ENCODE data around the gene MYO3A. TPM values are rescaled to one million over a fixed set of nuclear protein-coding genes. Genes with fewer than 3 reads are reported as not detected.
"Not testable (repeated sequence)": the region's sequence is repeated elsewhere in the genome, so short reads cannot be mapped to it uniquely, and the experiment has no call there.

MYO3A gene
- total and polyA plus RNA-seq, 2 donors (not counting 3 experiments of a cell fraction or from before 2014, with no cell fraction given): not detected

GRCh38 chr10:26067680-26068079 is 133.7 kb downstream of the MYO3A start:
- no peak for DNase-seq (ENCODE audit: low read depth, low spot score)
- no TSS peak for BruUV-seq (replicated peaks)
- Histone ChIP-seq H3K36me3 (ENCODE audit: control insufficient read depth in 2 of 2, extremely low read depth in 1 of 2, insufficient read depth in 2 of 2, low read length in 2 of 2) (no peaks in the 10 kb centered on the region), H3K4me2 (ENCODE audit: insufficient read depth, low read length) (no peak overlapping the region), H3K27ac (ENCODE audit: insufficient read depth, low read depth, low read length) (no peak overlapping the region), H2AFZ (ENCODE audit: low read depth, low read length) (no peak overlapping the region), H3K4me3 (replicated peaks in 1 of 3; ENCODE audit: insufficient read depth in 1 of 3, low read depth in 1 of 3, low read length in 3 of 3) (no peak overlapping the region), H3K79me2 (ENCODE audit: control insufficient read depth, insufficient read depth, low read length) (no peaks in the 10 kb centered on the region), H3K9me3 (replicated peaks; ENCODE audit: control insufficient read depth, insufficient read depth, low read length) (peaks cover 2% of the 10 kb centered on the region), H3K27me3 (ENCODE audit: control insufficient read depth in 2 of 2, insufficient read depth in 2 of 2, low read length in 2 of 2) (no peaks in the 10 kb centered on the region), H3K4me1 (ENCODE audit: control insufficient read depth, extremely low read depth, insufficient read depth, low read length) (no peaks in the 10 kb centered on the region), H3K9ac (replicated peaks; ENCODE audit: extremely low read depth, insufficient read depth, low read length) (no peak overlapping the region), H3K9me1 (replicated peaks; ENCODE audit: control insufficient read depth, extremely low read depth, insufficient read depth, low read length) (no peaks in the 10 kb centered on the region), H4K20me1 (replicated peaks; ENCODE audit: control insufficient read depth, extremely low read depth, insufficient read depth, low read length) (no peaks in the 10 kb centered on the region)
- ChIA-PET POLR2A (no interaction called here), CTCF (no interaction called here)
- no peak for FAIRE-seq
- dilution Hi-C loops (cut with MboI; ENCODE audit: extremely low pct_ligation_motif_present, low sequenced_read_pairs) (no loop called here), intact Hi-C loops (cut with micrococcal nuclease) (no loop called here)
- TF ChIP-seq POLR2A (IDR thresholded peaks at IDR 0.05; ENCODE audit: low read depth, low read length): no peak

GRCh38 chr10:26080971-26081370 is 146.9 kb downstream of the MYO3A start:
- H3K36me3 ChIP-seq (ENCODE audit: control insufficient read depth in 2 of 2, extremely low read depth in 1 of 2, insufficient read depth in 2 of 2, low read length in 2 of 2); dilution Hi-C loops (cut with MboI; ENCODE audit: extremely low pct_ligation_motif_present, low sequenced_read_pairs); H3K27ac ChIP-seq (ENCODE audit: insufficient read depth, low read depth, low read length); H3K9me3 ChIP-seq (replicated peaks; ENCODE audit: control insufficient read depth, insufficient read depth, low read length); intact Hi-C loops (cut with micrococcal nuclease); H3K4me1 ChIP-seq (ENCODE audit: control insufficient read depth, extremely low read depth, insufficient read depth, low read length); POLR2A ChIA-PET; BruUV-seq (replicated peaks); CTCF ChIA-PET; H3K9ac ChIP-seq (replicated peaks; ENCODE audit: extremely low read depth, insufficient read depth, low read length); DNase-seq (ENCODE audit: low read depth, low spot score); FAIRE-seq; H3K27me3 ChIP-seq (ENCODE audit: control insufficient read depth in 2 of 2, insufficient read depth in 2 of 2, low read length in 2 of 2); H4K20me1 ChIP-seq (replicated peaks; ENCODE audit: control insufficient read depth, extremely low read depth, insufficient read depth, low read length); H3K4me3 ChIP-seq (replicated peaks in 1 of 3; ENCODE audit: insufficient read depth in 1 of 3, low read depth in 1 of 3, low read length in 3 of 3); H3K9me1 ChIP-seq (replicated peaks; ENCODE audit: control insufficient read depth, extremely low read depth, insufficient read depth, low read length); H3K4me2 ChIP-seq (ENCODE audit: insufficient read depth, low read length); H2AFZ ChIP-seq (ENCODE audit: low read depth, low read length); H3K79me2 ChIP-seq (ENCODE audit: control insufficient read depth, insufficient read depth, low read length): not testable (repeated sequence)

GRCh38 chr10:26081459-26081858 is 147.4 kb downstream of the MYO3A start:
- Histone ChIP-seq H3K9ac (replicated peaks; ENCODE audit: extremely low read depth, insufficient read depth, low read length) (no peak overlapping the region), H3K4me2 (ENCODE audit: insufficient read depth, low read length) (no peak overlapping the region), H3K4me1 (ENCODE audit: control insufficient read depth, extremely low read depth, insufficient read depth, low read length) (no peaks in the 10 kb centered on the region), H4K20me1 (replicated peaks; ENCODE audit: control insufficient read depth, extremely low read depth, insufficient read depth, low read length) (no peaks in the 10 kb centered on the region), H3K27ac (ENCODE audit: insufficient read depth, low read depth, low read length) (no peak overlapping the region), H3K79me2 (ENCODE audit: control insufficient read depth, insufficient read depth, low read length) (no peaks in the 10 kb centered on the region), H3K9me1 (replicated peaks; ENCODE audit: control insufficient read depth, extremely low read depth, insufficient read depth, low read length) (no peaks in the 10 kb centered on the region), H3K36me3 (ENCODE audit: control insufficient read depth in 2 of 2, extremely low read depth in 1 of 2, insufficient read depth in 2 of 2, low read length in 2 of 2) (no peaks in the 10 kb centered on the region), H3K27me3 (ENCODE audit: control insufficient read depth in 2 of 2, insufficient read depth in 2 of 2, low read length in 2 of 2) (no peaks in the 10 kb centered on the region), H3K9me3 (replicated peaks; ENCODE audit: control insufficient read depth, insufficient read depth, low read length) (peaks cover 4% of the 10 kb centered on the region), H2AFZ (ENCODE audit: low read depth, low read length) (no peak overlapping the region), H3K4me3 (replicated peaks in 1 of 3; ENCODE audit: insufficient read depth in 1 of 3, low read depth in 1 of 3, low read length in 3 of 3) (no peak overlapping the region)
- TF ChIP-seq GATA2 (IDR thresholded peaks at IDR 0.05; ENCODE audit: insufficient read depth, insufficient read length, low read depth, low read length) (no peak), MAX (IDR thresholded peaks at IDR 0.05; ENCODE audit: insufficient read depth, insufficient read length) (no peak), POLR2A (IDR thresholded peaks at IDR 0.05; ENCODE audit: low read depth, low read length) (no peak), MYC (IDR thresholded peaks at IDR 0.05; ENCODE audit: low read depth, low read length) (no peak), EZH2 (IDR thresholded peaks at IDR 0.05; ENCODE audit: borderline replicate concordance, low read depth, low read length, severe bottlenecking) (no peak), JUN (IDR thresholded peaks at IDR 0.05; ENCODE audit: borderline replicate concordance, insufficient read depth, insufficient read length, low read depth) (no peak), FOS (IDR thresholded peaks at IDR 0.05; ENCODE audit: borderline replicate concordance, insufficient read depth, low read length) (no peak), POLR2AphosphoS5 (IDR thresholded peaks at IDR 0.05; ENCODE audit: insufficient read depth, low read depth, low read length) (no peak), CTCF (IDR thresholded peaks at IDR 0.05; ENCODE audit: extremely low read depth in 1 of 2, insufficient read depth in 1 of 2, low read depth in 1 of 2, low read length in 2 of 2) (no peak)
- intact Hi-C loops (cut with micrococcal nuclease) (no loop called here), dilution Hi-C loops (cut with MboI; ENCODE audit: extremely low pct_ligation_motif_present, low sequenced_read_pairs) (no loop called here)
- FAIRE-seq (no peak), DNase-seq (ENCODE audit: low read depth, low spot score) (no peak)
- BruUV-seq (replicated peaks): no TSS peak
- ChIA-PET POLR2A (no interaction called here), CTCF (no interaction called here)

Measured in endothelial cell of umbilical vein (primary cell).